Uterus (tissue), 4 donors: ENCODE measurements around the gene SNX5. TPM values are rescaled to one million over a fixed set of nuclear protein-coding genes. Genes with fewer than 3 reads are reported as not detected.

Experiments used
- DNase-seq, 2 donors: peaks; one replicate each; pipeline ENCODE4 v3.0.0-alpha.2; 2019 to 2020
- H3K27ac ChIP-seq, 2 donors: fragments of 200-600 bp; sonication (generic); 1 replicate in 1 of 2; 2 replicates in 1 of 2; pipeline ENCODE4 v1.5.1; 2016 to 2018
- H3K27me3 ChIP-seq, 2 donors: fragments of 200-600 bp; sonication (generic); one replicate each; pipeline ENCODE4 v1.5.1; 2018 to 2019; ENCODE audit warnings: control low read depth in 1 of 2
- H3K36me3 ChIP-seq, 2 donors: fragments of 200-600 bp; sonication (generic); one replicate each; pipeline ENCODE4 v1.5.1; 2019; ENCODE audit warnings: control low read depth in 1 of 2
- H3K4me1 ChIP-seq, 2 donors: fragments of 200-600 bp; sonication (generic); one replicate each; pipeline ENCODE4 v1.5.1; 2018 to 2019; ENCODE audit warnings: control low read depth in 1 of 2
- H3K4me3 ChIP-seq, 2 donors: fragments of 200-600 bp; sonication (generic); 1 replicate in 1 of 2; 2 replicates in 1 of 2; pipeline ENCODE4 v1.5.1; 2018 to 2019; ENCODE audit warnings: mild to moderate bottlenecking in 1 of 2
- H3K9me3 ChIP-seq, 2 donors: fragments of 200-600 bp; sonication (generic); one replicate each; pipeline ENCODE4 v1.5.1; 2019; ENCODE audit warnings: control low read depth in 1 of 2
- CTCF ChIP-seq, 4 experiments: fragments of 200-600 bp in 2 of 4; fragments of 450-650 bp in 2 of 4; sonication (generic) in 2 of 4; IDR thresholded peaks; one replicate each; pipeline ENCODE4 v1.5.1; 2016 to 2019; ENCODE audit warnings: antibody characterized with exemption in 4 of 4, mild to moderate bottlenecking in 2 of 4, moderate library complexity in 1 of 4
- POLR2A ChIP-seq, 2 donors: fragments of 450-650 bp; IDR thresholded peaks; one replicate each; pipeline ENCODE4 v1.6.1; 2016; ENCODE audit warnings: antibody characterized with exemption in 2 of 2, mild to moderate bottlenecking in 1 of 2, moderate library complexity in 1 of 2
- intact Hi-C: fragments of 100-400 bp; cut with DNase I; formaldehyde crosslinking; loops from one replicate; pipeline ENCODE4 v1.15.1; 2023; ENCODE audit warnings: low total_unique reads
- total RNA-seq, 4 donors: library from RNA; depleted of rRNA in 3 of 4; stranded (reverse); fragments of >200 nt in 3 of 4; gene quantifications; one replicate each; pipeline versions ENCODE4 v1.1.0 to v1.2.4, GENCODE V29; 2014 to 2023
- donor health status: DM: yes; HTN: yes; CAD: no.

SNX5 gene
- total RNA-seq, 4 donors from 2014 or later: 71.2 to 207 (median 110) TPM

GRCh38 chr20:17939622-17940223 lies 28.9 kb downstream of the SNX5 start:
- DNase-seq: no peak
- peaks cover 3 to 10% of the 10 kb centered on the region in 2 donors for H3K4me1 ChIP-seq
- TF ChIP-seq POLR2A (IDR thresholded peaks at IDR 0.05) (no peak), CTCF (IDR thresholded peaks at IDR 0.05) (no peak)
- no peaks in the 10 kb centered on the region for H3K9me3 ChIP-seq
- no peaks in the 10 kb centered on the region for H3K36me3 ChIP-seq
- H3K27ac ChIP-seq: no peak overlapping the region
- H3K4me3 ChIP-seq: no peak overlapping the region
- H3K27me3 ChIP-seq: no peaks in the 10 kb centered on the region
- intact Hi-C loops: no loop called here

- TF ChIP-seq CTCF (IDR thresholded peaks at IDR 0.05): peak; percentile 78 to 91 (median 84)
- TF ChIP-seq POLR2A (IDR thresholded peaks at IDR 0.05): no peak
- H3K4me3 ChIP-seq: no peak overlapping the region
- no peaks in the 10 kb centered on the region for H3K9me3 ChIP-seq
- H3K36me3 ChIP-seq: no peaks in the 10 kb centered on the region
- intact Hi-C loops: no loop called here
- DNase-seq: peak; percentile 57 to 69
- peaks cover 3 to 10% of the 10 kb centered on the region in 2 donors for H3K4me1 ChIP-seq
- no peaks in the 10 kb centered on the region for H3K27me3 ChIP-seq
- H3K27ac ChIP-seq: peak overlapping the region in 1 of 2 donors; percentile 66
Measured at GRCh38 chr20:17938871-17939619, 29.5 kb downstream of the SNX5 start.

GRCh38 chr20:17936761-17937732 lies 31.5 kb downstream of the SNX5 start:
- Histone ChIP-seq H3K27ac (peak overlapping the region; percentile 66 to 76), H3K36me3 (no peaks in the 10 kb centered on the region), H3K27me3 (no peaks in the 10 kb centered on the region), H3K4me3 (no peak overlapping the region), H3K4me1 (peaks cover 3 to 10% of the 10 kb centered on the region in 2 donors), H3K9me3 (no peaks in the 10 kb centered on the region)
- intact Hi-C loops: no loop called here
- TF ChIP-seq CTCF (IDR thresholded peaks at IDR 0.05) (no peak), POLR2A (IDR thresholded peaks at IDR 0.05) (no peak)
- DNase-seq: peak; percentile 47 to 57

GRCh38 chr20:17936286-17936760 lies 32.3 kb downstream of the SNX5 start:
- Histone ChIP-seq H3K27ac (peak overlapping the region; percentile 66 to 76), H3K36me3 (no peaks in the 10 kb centered on the region), H3K4me1 (peaks cover 3 to 10% of the 10 kb centered on the region in 2 donors), H3K4me3 (no peak overlapping the region), H3K27me3 (no peaks in the 10 kb centered on the region), H3K9me3 (no peaks in the 10 kb centered on the region)
- TF ChIP-seq CTCF (IDR thresholded peaks at IDR 0.05) (no peak), POLR2A (IDR thresholded peaks at IDR 0.05) (no peak)
- no peak for DNase-seq
- intact Hi-C loops: no loop called here
